ENCODE results near the gene NEURL1B. TPM values are rescaled to one million over a fixed set of nuclear protein-coding genes. Genes with fewer than 3 reads are reported as not detected.
A peak's percentile ranks its signal among the peaks of the same experiment; 100 is the strongest.

NEURL1B gene
- polyA plus RNA-seq, 2 of the 4 experiments (the other 2 are of a cell fraction), result 0.89 to 2.1 TPM

- no peak for FAIRE-seq
- ATAC-seq, result peak; percentile 45 to 55
- DNase-seq (ENCODE audit: low read depth in 1 of 2, low spot score in 1 of 2), result peak; percentile 53 to 63
- Histone ChIP-seq H3K4me2 (peak overlapping the region; percentile 1; the same call in 1 of the 3 replicates), H3K4me1 (peaks cover 25% of the 10 kb centered on the region), H3K27ac (peak overlapping the region; percentile 2 to 78; a peak in 4 of 6 replicates), H3K4me3 (no peak overlapping the region), H3K9me3 (no peaks in the 10 kb centered on the region)
- WGBS (ENCODE audit: missing lambda C conversion rate), result 68% methylated on average over 16 of the region's 16 CpGs
- TF ChIP-seq FOSL2 (IDR thresholded peaks at IDR 0.05) (no peak), FOSL2 (CRISPR knock-in tag; IDR thresholded peaks at IDR 0.05) (peak; percentile 79), GATA3 (IDR thresholded peaks at IDR 0.05; ENCODE audit: borderline replicate concordance) (no peak), MAX (IDR thresholded peaks at IDR 0.05) (peak; percentile 44; the same call in 1 of the 2 replicates), CTCF (IDR thresholded peaks at IDR 0.05) (no peak), KDM1A (IDR thresholded peaks at IDR 0.05; ENCODE audit: low read depth) (peak; percentile 63; the same call in 1 of the 2 replicates)
- POLR2A ChIA-PET, result no interaction called here
- CTCF ChIA-PET, result interaction anchor here (0.8 to 5.8 kb wide), 5 partner anchors 14 to 171 kb away, joined by 3 to 32 read pairs (median 28); no protein-coding TSS in a partner anchor
Observed at GRCh38 chr5:172730981-172731679, 90.1 kb downstream of the NEURL1B start.

GRCh38 chr5:172731680-172732074 lies 90.6 kb downstream of the NEURL1B start:
- no peak for ATAC-seq
- H3K4me2 ChIP-seq, result peak overlapping the region; percentile 1; the same call in 1 of the 3 replicates
- CTCF ChIA-PET, result interaction anchor here (0.8 to 5.8 kb wide), 5 partner anchors 12 to 200 kb away, joined by 3 to 31 read pairs (median 14); no protein-coding TSS in a partner anchor

GRCh38 chr5:172732201-172732865 lies 91.3 kb downstream of the NEURL1B start:
- H3K9me3 ChIP-seq, result no peaks in the 10 kb centered on the region
- H3K4me1 ChIP-seq, result peaks cover 30% of the 10 kb centered on the region
- DNase-seq (ENCODE audit: low read depth in 1 of 2, low spot score in 1 of 2) (no peak), ATAC-seq (no peak), FAIRE-seq (no peak)
- CTCF ChIA-PET, result interaction anchor here (0.8 to 5.8 kb wide), 7 partner anchors 8 to 199 kb away, joined by 3 to 31 read pairs (median 4); no protein-coding TSS in a partner anchor
- H3K4me2 ChIP-seq, result no peak overlapping the region
- H3K27ac ChIP-seq, result peak overlapping the region; percentile 2 to 78; a peak in 4 of 6 replicates
- TF ChIP-seq E2F6 (IDR thresholded peaks at IDR 0.05; ENCODE audit: borderline replicate concordance, low read depth) (no peak), CHD4 (IDR thresholded peaks at IDR 0.05; ENCODE audit: borderline replicate concordance) (no peak), EHMT2 (IDR thresholded peaks at IDR 0.05; ENCODE audit: low read depth) (no peak), HEYL (CRISPR knock-in tag; IDR thresholded peaks at IDR 0.05) (no peak), FOSB (CRISPR knock-in tag; IDR thresholded peaks at IDR 0.05) (no peak), KDM5A (IDR thresholded peaks at IDR 0.05) (no peak), REST (IDR thresholded peaks at IDR 0.05) (no peak), EHF (CRISPR knock-in tag; IDR thresholded peaks at IDR 0.05) (no peak), HOXA7 (CRISPR knock-in tag; IDR thresholded peaks at IDR 0.05) (no peak), PHF8 (IDR thresholded peaks at IDR 0.05; ENCODE audit: borderline replicate concordance, low read depth) (no peak), PBX3 (IDR thresholded peaks at IDR 0.05) (no peak), HES2 (IDR thresholded peaks at IDR 0.05) (no peak), MAFK (IDR thresholded peaks at IDR 0.05; ENCODE audit: partially characterized antibody) (no peak), ZSCAN20 (CRISPR knock-in tag; IDR thresholded peaks at IDR 0.05) (no peak)
- POLR2A ChIA-PET, result interaction anchor here (1.4 kb wide), 1 partner anchor 33 kb away, joined by 4 read pairs; no protein-coding TSS in a partner anchor
- WGBS (ENCODE audit: missing lambda C conversion rate), result 77% methylated on average over 14 of the region's 14 CpGs
- no peak overlapping the region for H3K4me3 ChIP-seq

More at GRCh38 chr5:172731680-172732074, 90.6 kb downstream of the NEURL1B start:
- Histone ChIP-seq H3K4me3 (no peak overlapping the region), H3K9me3 (no peaks in the 10 kb centered on the region), H3K27ac (peak overlapping the region; percentile 2 to 78; a peak in 4 of 6 replicates), H3K4me1 (peaks cover 30% of the 10 kb centered on the region)
- 83% methylated on average over 9 of the region's 9 CpGs for WGBS (ENCODE audit: missing lambda C conversion rate)
- no peak for DNase-seq (ENCODE audit: low read depth in 1 of 2, low spot score in 1 of 2)
- POLR2A ChIA-PET, result no interaction called here
- TF ChIP-seq CBX8 (IDR thresholded peaks at IDR 0.05) (no peak), ZFP36 (IDR thresholded peaks at IDR 0.05; ENCODE audit: borderline replicate concordance, partially characterized antibody) (peak; percentile 15)
- FAIRE-seq, result no peak

Data from A549 (cell line).